Activated CD8-positive, alpha-beta memory T cell treated with anti-CD3 and anti-CD28 coated beads for 1 hour (primary cell): ENCODE data around the gene F7.
"Not testable (repeated sequence)": the region's sequence is repeated elsewhere in the genome, so short reads cannot be mapped to it uniquely, and the experiment has no call there.

Experiments used
- DNase-seq, 2 donors: peaks; one replicate each; pipeline ENCODE4 v3.0.0-alpha.2; 2020; ENCODE audit warnings: low read depth in 1 of 2; ENCODE audit errors: extremely low read depth in 1 of 2

Gene F7

DNA sequence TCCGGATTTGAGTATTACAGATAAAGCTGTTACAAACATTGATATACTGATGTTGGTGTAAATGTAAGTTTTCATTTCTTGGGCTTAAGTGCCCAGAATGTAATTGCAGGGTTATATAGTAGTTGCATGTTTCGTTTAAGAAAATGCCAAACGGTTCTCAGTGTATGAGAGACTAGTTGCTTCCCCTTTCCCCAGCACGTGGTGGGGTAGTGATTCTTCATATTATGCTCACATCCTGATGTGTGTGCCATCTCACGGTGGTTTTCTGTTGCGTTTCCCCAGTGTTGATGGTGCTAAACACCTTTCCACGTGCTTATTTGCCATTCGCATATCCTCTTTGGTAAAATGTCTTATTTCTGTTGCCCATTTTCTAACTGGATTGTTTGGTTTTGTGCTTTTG, 34.7 kb upstream of the F7 start:
- DNase-seq: no peak

DNA sequence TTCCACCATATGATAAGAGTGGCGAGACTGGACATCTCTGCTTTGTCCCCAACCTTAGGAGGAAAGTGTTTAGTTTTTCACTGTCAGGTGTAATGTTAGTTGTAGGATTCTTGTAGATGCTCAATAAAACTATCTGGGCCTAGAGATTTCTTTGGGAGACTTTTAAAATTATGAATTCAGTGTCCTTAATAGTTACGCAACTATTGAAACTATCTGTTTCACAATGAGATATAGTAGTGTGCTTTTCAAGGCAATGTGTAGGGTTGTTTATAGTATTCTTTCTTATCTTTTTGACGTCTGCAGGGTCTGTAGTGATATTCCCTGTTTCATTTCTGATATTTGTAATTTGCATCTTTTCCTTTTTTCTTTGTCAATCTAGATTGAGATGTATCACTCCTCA, 33.2 kb upstream of the F7 start:
- no peak for DNase-seq

DNA sequence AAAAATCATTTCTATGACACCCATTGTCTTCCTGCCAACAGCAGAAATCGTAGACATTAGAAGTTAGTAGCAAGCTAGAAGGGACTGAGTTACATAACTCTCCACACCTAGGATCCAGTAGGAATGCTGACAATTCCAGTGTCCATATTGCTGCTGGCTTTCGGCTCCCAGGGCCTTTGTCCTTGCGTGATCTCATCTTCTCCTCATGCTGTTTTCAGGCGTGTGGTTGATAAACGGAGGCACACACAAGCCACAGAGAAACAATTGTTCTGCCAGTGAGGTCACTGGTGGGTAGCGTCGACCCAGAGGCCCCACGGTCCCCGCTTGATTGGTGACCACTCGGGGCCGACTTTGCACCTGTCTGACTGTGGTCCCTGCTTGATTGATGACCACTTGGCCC, 31.6 kb upstream of the F7 start:
- no peak for DNase-seq

DNA sequence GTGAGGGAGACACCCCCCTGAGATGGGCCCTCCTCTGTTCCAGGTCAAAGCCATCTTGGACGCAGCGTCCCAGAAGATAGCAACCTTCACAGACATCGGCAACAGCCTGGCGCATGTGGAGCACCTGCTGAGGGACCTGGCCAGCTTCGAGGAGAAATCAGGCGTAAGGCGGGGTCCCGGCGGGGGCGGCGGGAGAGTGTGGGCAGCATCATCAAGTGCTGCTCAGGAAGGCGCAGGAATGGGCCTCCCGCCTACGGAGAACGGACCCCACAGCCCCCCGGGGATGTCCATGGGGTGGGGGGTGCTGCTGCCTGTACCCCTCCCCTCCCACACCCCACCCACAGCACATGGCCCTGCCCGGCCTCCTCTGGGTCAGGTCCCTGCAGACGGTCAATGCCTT, 31.2 kb upstream of the F7 start:
- no peak for DNase-seq

DNA sequence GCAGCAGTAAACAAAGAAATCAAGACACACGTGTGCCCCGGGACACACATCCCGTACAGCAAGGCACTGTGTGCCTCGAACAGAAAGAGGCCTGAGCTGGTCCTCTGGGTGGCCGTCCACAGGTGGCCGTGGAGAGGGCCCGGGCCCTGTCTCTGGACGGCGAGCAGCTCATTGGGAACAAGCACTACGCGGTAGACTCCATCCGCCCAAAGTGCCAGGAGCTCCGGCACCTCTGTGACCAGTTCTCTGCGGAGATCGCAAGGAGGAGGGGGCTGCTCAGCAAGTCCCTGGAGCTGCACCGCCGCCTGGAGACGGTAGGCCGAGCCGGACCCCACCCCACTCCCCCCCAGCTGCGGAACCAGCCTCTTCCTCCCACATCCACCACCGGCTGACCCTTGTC, 30.7 kb upstream of the F7 start:
- DNase-seq: no peak

DNA sequence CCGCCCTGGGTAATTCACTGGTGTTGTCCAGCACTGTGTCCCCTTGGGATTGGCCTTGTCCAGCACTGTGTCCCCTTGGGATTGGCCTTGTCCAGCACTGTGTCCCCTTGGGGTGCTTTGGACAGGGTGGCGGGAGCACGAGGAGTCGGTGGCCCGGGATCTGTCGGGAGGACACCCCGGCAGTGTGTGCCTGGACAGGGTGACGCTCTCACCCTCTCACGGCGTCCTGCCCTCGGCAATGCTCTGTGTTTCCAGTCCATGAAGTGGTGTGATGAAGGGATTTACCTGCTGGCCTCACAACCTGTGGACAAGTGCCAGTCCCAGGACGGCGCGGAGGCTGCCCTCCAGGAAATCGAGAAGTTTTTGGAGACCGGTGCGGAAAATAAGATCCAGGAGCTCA, 29.9 kb upstream of the F7 start:
- no peak for DNase-seq

DNA sequence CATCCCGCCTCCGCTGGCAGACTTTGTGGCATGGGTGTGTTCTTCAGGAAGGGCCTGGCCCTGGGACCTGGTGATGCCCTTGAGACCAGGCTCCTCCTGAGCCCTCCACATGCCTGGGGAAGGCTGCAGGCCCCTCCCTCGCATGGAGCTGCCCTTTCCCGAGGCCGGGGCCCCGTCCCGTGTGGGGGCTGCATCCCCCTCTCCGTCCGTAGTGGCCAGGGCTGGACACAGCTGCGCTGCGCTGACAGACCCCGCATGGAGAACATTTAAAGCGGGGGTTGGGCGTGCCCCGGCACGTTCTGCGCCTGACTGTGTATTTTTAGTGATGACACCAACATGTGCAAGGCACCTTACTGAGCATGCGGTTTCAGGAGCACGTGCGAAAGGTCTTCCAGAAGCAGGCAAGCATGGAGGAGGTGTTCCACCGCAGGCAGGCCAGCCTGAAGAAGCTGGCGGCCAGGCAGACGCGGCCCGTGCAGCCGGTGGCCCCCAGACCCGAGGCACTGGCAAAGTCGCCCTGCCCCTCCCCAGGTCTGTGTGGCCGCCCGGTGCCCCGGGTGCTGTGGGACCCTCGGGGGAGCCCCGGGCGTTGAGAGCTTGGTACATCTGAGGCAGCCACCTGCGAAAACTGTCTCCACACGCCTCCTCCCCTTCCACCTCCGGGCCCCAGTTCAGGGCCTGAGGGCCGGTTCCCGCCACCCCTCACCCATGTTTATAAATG, 28.8 kb upstream of the F7 start:
- DNase-seq: no peak

DNA sequence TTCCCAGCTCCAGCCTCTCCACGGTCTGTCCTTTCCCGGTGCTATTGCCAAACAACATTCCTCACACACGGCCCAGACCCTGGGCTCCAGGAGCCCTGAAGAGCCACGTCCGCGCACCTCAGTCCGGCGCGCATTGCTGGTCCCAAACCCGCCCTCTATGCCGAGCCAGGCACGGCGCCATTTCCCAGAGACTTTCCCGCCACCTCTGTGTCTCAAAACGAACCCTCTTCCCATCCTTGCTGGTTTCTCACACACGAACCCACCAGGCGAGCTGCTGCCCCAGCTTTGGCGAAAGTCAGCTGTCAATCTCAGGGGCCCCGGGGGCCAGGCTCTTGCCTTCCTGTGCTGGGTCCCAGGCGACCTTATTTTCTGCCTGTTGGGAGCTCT, 28.0 kb upstream of the F7 start:
- DNase-seq: no peak

DNA sequence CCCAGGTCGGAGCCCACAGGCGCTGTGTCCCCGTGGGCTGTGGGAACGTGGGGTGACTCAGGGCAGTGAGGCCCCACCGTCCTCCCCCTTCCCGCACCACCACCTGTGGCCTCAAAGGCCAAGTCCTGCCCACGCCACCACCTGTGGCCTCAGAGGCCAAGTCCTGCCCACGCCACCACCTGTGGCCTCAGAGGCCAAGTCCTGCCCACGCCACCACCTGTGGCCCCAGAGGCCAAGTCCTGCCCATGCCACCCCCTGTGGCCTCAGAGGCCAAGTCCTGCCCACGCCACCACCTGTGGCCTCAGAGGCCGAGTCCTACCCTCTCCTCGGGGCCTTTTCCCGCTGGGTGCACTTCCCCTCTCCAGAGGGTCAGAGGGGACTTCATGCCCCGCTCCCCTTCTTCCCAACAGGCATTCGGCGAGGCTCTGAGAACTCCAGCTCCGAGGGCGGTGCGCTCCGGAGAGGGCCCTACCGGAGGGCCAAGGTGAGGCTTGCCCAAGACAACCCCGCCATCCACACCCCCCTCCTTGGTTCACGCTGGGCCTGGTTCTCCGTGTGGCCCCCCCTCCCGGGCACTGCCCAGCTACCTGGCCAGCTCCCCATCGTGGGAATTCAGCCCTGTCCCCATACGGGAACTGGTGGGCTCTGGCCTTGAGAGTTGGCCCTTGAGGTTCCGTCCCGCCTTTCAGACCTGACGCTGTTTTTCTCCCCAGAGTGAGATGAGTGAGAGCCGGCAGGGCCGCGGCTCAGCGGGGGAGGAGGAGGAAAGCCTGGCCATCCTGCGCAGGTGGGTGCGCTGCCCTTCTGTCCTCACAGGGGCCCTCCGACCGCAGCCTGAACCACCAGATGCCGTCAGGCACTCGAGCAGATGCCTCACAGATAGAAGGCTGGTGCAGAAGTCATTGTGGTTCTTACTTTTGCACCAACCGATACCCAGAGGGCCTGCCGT, 27.4 kb upstream of the F7 start:
- no peak for DNase-seq

DNA sequence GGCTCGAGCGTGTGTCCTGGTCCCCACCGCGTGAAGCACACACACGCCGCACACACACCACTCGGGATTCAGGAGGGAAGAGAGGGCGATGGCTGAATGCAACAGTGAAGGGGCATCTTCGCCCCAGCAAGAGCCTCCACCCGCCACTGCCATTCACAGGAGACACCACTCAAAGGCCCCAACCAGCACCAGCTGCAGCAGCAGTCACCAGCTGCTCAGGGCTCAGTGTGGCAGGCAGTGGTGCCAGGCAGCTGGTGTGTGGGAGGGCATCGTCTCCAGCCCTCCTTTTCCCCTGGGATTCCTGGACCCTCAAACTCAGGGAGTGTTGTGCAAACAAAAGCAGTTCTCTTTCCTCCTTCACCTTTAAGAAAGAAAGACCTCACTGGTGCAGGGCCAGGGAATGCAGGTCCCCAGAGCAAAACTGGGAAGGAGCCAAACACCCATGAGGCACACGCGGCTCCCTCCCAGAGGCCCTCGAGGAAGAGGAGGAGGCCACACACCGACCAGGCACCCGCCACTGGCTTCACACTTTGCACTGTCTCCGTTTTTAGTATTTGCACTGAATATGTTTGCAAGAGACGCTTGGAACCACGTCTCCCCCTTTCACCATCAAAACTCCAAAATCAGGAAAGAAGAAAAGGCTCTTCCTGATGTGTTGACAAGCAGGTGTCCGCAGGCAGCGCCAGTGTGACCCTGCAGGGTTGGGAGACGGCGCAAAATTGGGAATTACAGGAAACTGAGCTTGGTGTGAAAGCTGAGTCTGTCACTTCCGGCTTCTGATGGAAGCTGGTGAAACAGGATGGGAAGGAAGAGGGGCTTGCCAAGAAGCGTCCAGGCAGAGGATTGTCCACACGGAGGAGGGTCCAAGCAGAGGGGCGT, 26.4 kb upstream of the F7 start:
- DNase-seq: no peak

DNA sequence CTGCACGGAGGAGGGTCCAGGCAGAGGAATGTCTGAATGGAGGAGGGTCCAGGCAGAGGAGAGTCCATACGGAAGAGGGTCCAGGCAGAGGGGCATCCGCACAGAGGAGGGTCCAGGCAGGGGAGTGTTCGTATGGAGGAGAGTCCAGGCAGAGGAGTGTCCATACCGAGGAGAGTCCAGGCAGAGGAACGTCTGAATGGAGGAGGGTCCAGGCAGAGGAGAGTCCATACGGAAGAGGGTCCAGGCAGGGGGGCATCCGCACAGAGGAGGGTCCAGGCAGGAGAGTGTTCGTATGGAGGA, 25.9 kb upstream of the F7 start:
- not testable (repeated sequence) for DNase-seq

DNA sequence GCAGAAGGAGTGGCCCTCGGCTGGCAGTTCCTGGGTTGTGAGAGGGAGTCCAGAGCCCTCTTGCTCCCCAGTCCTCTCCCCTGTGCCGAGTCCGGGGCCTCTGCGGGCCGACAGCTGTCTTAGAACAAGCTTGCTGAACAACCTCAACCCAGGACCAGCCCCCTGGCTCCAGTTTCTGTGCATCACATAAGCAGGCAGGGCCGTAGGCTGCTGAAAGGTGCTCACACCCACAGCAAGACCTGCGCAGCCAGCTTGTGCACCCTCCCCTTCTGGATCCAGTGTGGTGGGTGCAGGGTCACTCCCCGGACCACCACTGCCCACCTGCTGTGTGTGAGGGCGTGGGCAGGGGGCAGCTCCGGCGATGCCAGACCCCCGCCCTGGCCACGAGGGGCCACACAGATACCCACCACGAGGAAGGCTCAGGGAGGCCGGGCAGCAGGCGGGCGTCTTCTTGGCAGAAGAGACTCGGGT, 25.2 kb upstream of the F7 start:
- no peak for DNase-seq

DNA sequence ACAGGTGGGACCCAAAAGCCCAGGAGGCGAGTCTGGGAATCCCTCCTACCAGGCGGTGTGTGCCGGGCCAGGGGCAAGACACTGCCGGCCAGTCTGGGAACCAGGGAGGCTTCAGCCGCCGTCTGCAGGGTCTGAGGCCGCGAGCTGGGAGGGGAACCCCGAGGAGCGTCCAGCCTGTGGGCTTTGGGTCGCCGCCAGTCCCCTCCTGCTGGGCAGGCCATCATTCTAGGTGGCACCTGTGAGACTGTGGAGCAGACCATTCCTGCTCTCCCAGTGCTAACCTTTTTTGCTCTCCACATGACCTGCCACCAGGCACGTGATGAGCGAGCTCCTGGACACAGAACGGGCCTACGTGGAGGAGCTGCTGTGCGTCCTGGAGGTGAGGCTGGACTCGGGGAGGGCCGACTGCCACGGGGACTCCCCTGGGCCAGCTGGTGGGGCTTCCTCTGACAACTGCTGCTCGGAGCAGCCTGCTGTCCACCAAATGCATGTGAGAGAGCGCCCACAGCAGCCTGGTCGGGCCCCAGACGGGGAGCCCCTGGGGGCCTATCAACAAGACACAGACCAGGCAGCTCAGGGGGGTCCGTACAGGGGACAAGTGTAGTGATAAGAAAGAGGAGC, 24.6 kb upstream of the F7 start:
- no peak for DNase-seq

DNA sequence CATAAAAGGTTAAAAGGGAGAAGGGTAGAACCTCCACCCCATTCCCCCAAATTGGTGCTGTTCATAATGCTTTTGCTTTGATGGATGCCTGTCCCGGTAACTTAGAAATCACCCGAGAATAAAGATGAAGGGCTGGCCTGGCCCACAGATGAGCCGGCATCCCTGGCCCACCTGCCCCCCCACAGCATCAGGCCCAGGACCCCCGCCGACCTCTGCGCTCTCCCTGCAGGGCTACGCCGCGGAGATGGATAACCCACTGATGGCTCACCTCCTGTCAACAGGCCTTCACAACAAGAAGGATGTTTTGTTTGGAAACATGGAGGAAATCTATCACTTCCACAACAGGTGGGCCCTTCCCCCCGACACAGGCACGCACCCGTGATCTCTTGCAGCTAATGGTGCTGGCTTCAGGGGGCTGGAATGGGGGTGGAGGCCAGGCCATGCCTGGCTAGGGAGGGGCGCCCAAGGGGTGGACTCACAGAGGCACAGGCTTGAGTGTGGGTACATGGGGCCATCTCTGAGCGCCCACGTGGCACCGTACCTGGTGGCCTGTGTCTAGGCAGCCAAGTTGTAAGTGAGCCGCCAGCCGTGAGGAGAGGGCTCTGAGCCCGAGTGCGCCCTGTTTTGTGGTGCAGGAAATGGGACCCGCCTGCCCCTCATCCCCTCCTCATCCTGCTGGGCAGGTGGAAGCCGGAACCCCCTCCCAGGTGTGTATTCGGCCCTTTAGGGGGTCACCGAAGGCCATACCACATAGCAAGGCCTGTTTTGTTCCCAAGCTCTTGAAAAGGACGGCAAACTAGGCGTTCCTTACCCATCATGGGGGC, 23.2 kb upstream of the F7 start:
- no peak for DNase-seq

DNA sequence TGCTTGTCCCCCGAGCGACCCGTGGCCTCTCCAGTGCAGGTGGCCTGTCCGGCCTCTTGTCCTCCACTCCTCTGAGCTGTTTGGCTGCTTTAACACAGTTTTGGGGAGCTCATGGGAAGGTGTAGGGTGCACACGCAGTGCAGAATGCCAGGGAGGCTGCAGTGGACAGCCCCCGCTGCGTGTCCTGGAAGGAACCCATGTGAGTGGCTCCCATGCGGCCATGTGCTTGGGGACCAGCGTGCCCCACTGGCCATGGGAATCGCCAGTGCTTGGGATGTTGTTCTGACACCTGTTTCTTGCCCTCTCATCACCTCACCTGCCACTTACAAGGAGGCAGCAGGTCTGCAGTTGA, 22.6 kb upstream of the F7 start:
- no peak for DNase-seq

DNA sequence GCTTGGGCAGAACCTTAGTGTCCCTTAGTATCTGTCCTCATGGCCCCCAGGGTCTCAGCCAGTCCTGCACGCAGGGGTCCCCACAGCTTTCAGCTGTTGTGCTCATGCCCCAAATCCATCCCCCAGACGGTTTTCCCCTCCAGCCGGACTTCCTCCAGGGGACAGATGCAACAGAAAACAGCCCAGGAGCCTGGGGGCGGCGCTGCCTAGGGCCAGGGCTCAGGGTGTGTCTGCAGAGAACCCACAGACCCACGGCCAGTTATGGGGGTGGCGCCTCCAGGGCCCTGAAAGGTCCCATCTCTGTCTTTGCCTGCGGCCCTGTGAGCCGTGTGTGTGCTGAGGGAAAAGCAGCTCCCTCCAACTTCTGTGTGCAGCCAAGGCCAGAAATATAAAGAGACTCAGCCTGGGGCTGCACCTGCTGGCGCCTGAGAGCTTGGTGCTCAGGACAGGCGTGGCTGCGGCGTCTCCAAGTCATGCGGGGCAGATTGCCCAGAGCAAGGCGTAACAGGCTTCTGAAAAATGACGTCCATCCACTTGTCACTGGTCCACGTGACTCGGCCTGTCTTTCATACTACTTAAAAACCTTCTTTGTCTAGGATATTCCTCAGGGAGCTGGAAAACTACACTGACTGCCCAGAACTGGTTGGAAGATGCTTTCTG, 22.1 kb upstream of the F7 start:
- no peak for DNase-seq

DNA sequence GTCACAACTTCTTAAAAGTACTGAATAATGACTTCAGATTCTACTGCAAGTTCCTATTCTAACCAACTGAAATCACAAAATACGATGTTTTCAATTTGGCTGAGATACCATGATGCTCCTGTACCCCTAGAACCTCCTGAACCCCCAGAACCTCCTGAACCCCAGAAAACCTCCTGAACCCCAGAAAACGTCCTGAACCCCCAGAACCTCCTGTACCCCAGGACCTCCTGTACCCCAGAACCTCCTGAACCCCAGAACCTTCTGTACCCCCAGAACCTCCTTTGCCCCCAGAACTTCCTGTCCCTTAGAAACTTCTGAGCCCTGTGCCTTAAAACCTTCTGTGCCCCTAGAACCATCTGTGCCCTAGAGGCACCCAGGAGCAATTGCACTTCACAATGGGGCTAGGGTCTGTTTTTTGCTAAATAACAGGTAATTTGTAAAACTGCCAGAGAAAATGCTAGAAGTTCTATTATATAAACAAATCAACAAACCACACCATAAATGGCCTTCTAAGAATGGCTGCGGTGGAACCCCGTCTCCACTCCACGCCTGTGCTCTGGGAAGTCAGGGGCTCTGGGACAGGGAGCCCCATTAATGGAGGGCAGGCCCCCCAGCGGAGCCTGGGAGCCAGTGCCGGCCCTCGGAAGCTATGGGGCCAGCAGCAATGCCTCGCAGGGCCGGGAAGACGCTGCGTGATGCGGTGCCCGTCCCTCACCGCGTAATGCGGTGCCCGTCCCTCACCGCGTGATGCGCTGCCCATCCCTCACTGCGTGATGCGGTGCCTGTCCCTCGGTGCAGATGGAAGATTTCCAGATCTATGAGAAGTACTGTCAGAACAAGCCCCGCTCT, 21.3 kb upstream of the F7 start:
- DNase-seq: no peak

DNA sequence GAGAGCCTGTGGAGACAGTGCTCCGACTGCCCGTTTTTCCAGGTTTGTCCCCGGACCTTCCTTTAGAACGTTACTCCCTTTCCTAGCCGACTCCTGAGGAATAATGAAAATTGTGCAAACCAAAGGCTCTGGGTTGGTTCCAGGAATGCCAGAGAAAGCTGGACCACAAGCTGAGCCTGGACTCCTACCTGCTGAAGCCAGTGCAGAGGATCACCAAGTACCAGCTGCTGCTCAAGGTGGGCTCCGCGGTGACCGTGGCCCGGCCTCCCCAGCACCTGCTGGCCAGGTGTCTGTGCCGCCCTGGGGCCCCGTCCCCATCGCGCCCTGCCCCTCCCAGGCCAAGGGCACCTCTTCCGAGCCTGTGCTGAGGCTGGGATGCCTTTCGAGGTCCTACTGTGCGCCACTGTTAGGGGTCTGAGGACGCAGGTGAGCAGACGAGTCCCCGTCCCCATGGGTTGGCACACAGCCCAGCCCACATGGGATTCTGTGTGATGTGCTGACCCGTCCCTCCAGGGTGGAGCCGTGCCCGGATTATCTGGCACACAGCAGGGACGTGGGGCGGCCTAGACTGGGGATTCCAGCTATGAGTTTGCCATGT, 20.5 kb upstream of the F7 start:
- no peak for DNase-seq
